Activated naive CD8-positive, alpha-beta T cell treated with anti-CD3 and anti-CD28 coated beads for 36 hours (primary cell): Measurements from ENCODE around the gene NEDD9. TPM values are rescaled to one million over a fixed set of nuclear protein-coding genes. Genes with fewer than 3 reads are reported as not detected.
A peak's percentile ranks its signal among the peaks of the same experiment; 100 is the strongest.

Source experiments
- DNase-seq: peaks from one replicate; pipeline ENCODE4 v3.0.0; 2021
- H3K27ac Mint-ChIP-seq: one replicate; pipeline ENCODE4 v1.8.0; 2022; ENCODE audit warnings: mild to moderate bottlenecking, moderate library complexity, mixed read lengths
- H3K27me3 Mint-ChIP-seq: one replicate; pipeline ENCODE4 v1.8.0; 2022; ENCODE audit warnings: mild to moderate bottlenecking, mixed read lengths
- H3K36me3 Mint-ChIP-seq: one replicate; pipeline ENCODE4 v1.8.0; 2021; ENCODE audit warnings: mild to moderate bottlenecking, mixed read lengths
- H3K4me1 Mint-ChIP-seq: one replicate; pipeline ENCODE4 v1.8.0; 2021; ENCODE audit warnings: mixed read lengths
- H3K4me3 Mint-ChIP-seq: one replicate; pipeline ENCODE4 v1.8.0; 2022; ENCODE audit warnings: mild to moderate bottlenecking, moderate library complexity, mixed read lengths
- H3K9me3 Mint-ChIP-seq: one replicate; pipeline ENCODE4 v1.8.0; 2022; ENCODE audit warnings: mixed read lengths
- total RNA-seq, 2 experiments: library from RNA; stranded (reverse); gene quantifications; one replicate each; pipeline ENCODE4 v1.2.3, GENCODE V29; 2021

NEDD9 gene
- total RNA-seq, 2 experiments from 2014 or later: 32.0 to 33.7 TPM

GRCh38 chr6:11198663-11199603 lies 33.5 kb downstream of the NEDD9 start:
- H3K4me1 Mint-ChIP-seq: peaks cover 49% of the 10 kb centered on the region
- peak overlapping the region; percentile 3 for H3K4me3 Mint-ChIP-seq
- H3K9me3 Mint-ChIP-seq: peaks cover 1% of the 10 kb centered on the region
- H3K27ac Mint-ChIP-seq: peak overlapping the region; percentile 82
- H3K36me3 Mint-ChIP-seq: peaks cover 73% of the 10 kb centered on the region
- H3K27me3 Mint-ChIP-seq: no peaks in the 10 kb centered on the region
- peak; percentile 36 for DNase-seq

- Mint-ChIP-seq H3K4me3 (no peak overlapping the region), H3K27me3 (no peaks in the 10 kb centered on the region), H3K36me3 (peaks cover 74% of the 10 kb centered on the region), H3K4me1 (peaks cover 38% of the 10 kb centered on the region), H3K9me3 (peaks cover 1% of the 10 kb centered on the region), H3K27ac (no peak overlapping the region)
- no peak for DNase-seq
Measured at GRCh38 chr6:11197850-11198249, 34.6 kb downstream of the NEDD9 start.

- Mint-ChIP-seq H3K9me3 (peaks cover 1% of the 10 kb centered on the region), H3K27ac (no peak overlapping the region), H3K4me3 (no peak overlapping the region), H3K27me3 (no peaks in the 10 kb centered on the region), H3K4me1 (peaks cover 32% of the 10 kb centered on the region), H3K36me3 (peaks cover 74% of the 10 kb centered on the region)
- DNase-seq: no peak
Measured at GRCh38 chr6:11197175-11197536, 35.3 kb downstream of the NEDD9 start.

GRCh38 chr6:11196511-11197174 lies 35.8 kb downstream of the NEDD9 start:
- DNase-seq: no peak
- no peak overlapping the region for H3K27ac Mint-ChIP-seq
- no peaks in the 10 kb centered on the region for H3K27me3 Mint-ChIP-seq
- H3K4me1 Mint-ChIP-seq: peaks cover 29% of the 10 kb centered on the region
- no peak overlapping the region for H3K4me3 Mint-ChIP-seq
- peaks cover 73% of the 10 kb centered on the region for H3K36me3 Mint-ChIP-seq
- peaks cover 1% of the 10 kb centered on the region for H3K9me3 Mint-ChIP-seq

- peaks cover 68% of the 10 kb centered on the region for H3K36me3 Mint-ChIP-seq
- peaks cover 1% of the 10 kb centered on the region for H3K9me3 Mint-ChIP-seq
- H3K4me3 Mint-ChIP-seq: no peak overlapping the region
- peaks cover 14% of the 10 kb centered on the region for H3K4me1 Mint-ChIP-seq
- no peak for DNase-seq
- H3K27me3 Mint-ChIP-seq: no peaks in the 10 kb centered on the region
- no peak overlapping the region for H3K27ac Mint-ChIP-seq
Measured at GRCh38 chr6:11194356-11195218, 37.9 kb downstream of the NEDD9 start.

- H3K4me3 Mint-ChIP-seq: no peak overlapping the region
- no peaks in the 10 kb centered on the region for H3K27me3 Mint-ChIP-seq
- DNase-seq: no peak
- no peak overlapping the region for H3K27ac Mint-ChIP-seq
- no peaks in the 10 kb centered on the region for H3K9me3 Mint-ChIP-seq
- peaks cover 66% of the 10 kb centered on the region for H3K36me3 Mint-ChIP-seq
- H3K4me1 Mint-ChIP-seq: peaks cover 4% of the 10 kb centered on the region
Measured at GRCh38 chr6:11193434-11193833, 39.0 kb downstream of the NEDD9 start.

- Mint-ChIP-seq H3K27me3 (no peaks in the 10 kb centered on the region), H3K4me3 (no peak overlapping the region), H3K36me3 (peaks cover 67% of the 10 kb centered on the region), H3K9me3 (no peaks in the 10 kb centered on the region), H3K4me1 (peaks cover 4% of the 10 kb centered on the region), H3K27ac (no peak overlapping the region)
- DNase-seq: no peak
Measured at GRCh38 chr6:11192167-11192566, 40.3 kb downstream of the NEDD9 start.

- peaks cover 2% of the 10 kb centered on the region for H3K4me1 Mint-ChIP-seq
- no peaks in the 10 kb centered on the region for H3K9me3 Mint-ChIP-seq
- H3K36me3 Mint-ChIP-seq: peaks cover 67% of the 10 kb centered on the region
- no peaks in the 10 kb centered on the region for H3K27me3 Mint-ChIP-seq
- no peak for DNase-seq
- H3K4me3 Mint-ChIP-seq: no peak overlapping the region
- no peak overlapping the region for H3K27ac Mint-ChIP-seq
Measured at GRCh38 chr6:11190625-11191245, 41.7 kb downstream of the NEDD9 start.

- Mint-ChIP-seq H3K9me3 (no peaks in the 10 kb centered on the region), H3K4me3 (no peak overlapping the region), H3K36me3 (peaks cover 69% of the 10 kb centered on the region), H3K4me1 (peaks cover 2% of the 10 kb centered on the region), H3K27ac (no peak overlapping the region), H3K27me3 (no peaks in the 10 kb centered on the region)
- no peak for DNase-seq
Measured at GRCh38 chr6:11189865-11190624, 42.4 kb downstream of the NEDD9 start.

GRCh38 chr6:11188161-11188915 lies 44.1 kb downstream of the NEDD9 start:
- H3K9me3 Mint-ChIP-seq: peaks cover 2% of the 10 kb centered on the region
- peaks cover 75% of the 10 kb centered on the region for H3K36me3 Mint-ChIP-seq
- peaks cover 2% of the 10 kb centered on the region for H3K4me1 Mint-ChIP-seq
- no peaks in the 10 kb centered on the region for H3K27me3 Mint-ChIP-seq
- no peak overlapping the region for H3K27ac Mint-ChIP-seq
- DNase-seq: no peak
- H3K4me3 Mint-ChIP-seq: no peak overlapping the region

GRCh38 chr6:11187301-11187700 lies 45.2 kb downstream of the NEDD9 start:
- Mint-ChIP-seq H3K27me3 (no peaks in the 10 kb centered on the region), H3K9me3 (peaks cover 5% of the 10 kb centered on the region), H3K4me1 (peaks cover 2% of the 10 kb centered on the region), H3K4me3 (no peak overlapping the region), H3K27ac (no peak overlapping the region), H3K36me3 (peaks cover 77% of the 10 kb centered on the region)
- no peak for DNase-seq

- H3K4me1 Mint-ChIP-seq: no peaks in the 10 kb centered on the region
- H3K27ac Mint-ChIP-seq: no peak overlapping the region
- no peak for DNase-seq
- H3K36me3 Mint-ChIP-seq: peaks cover 72% of the 10 kb centered on the region
- H3K4me3 Mint-ChIP-seq: no peak overlapping the region
- H3K9me3 Mint-ChIP-seq: peaks cover 17% of the 10 kb centered on the region
- H3K27me3 Mint-ChIP-seq: no peaks in the 10 kb centered on the region
Measured at GRCh38 chr6:11185204-11185842, 47.1 kb downstream of the NEDD9 start.

GRCh38 chr6:11183761-11184362 lies 48.6 kb downstream of the NEDD9 start:
- Mint-ChIP-seq H3K4me1 (no peaks in the 10 kb centered on the region), H3K9me3 (peaks cover 22% of the 10 kb centered on the region), H3K36me3 (peaks cover 64% of the 10 kb centered on the region), H3K27me3 (no peaks in the 10 kb centered on the region), H3K27ac (no peak overlapping the region), H3K4me3 (no peak overlapping the region)
- no peak for DNase-seq
